GM18907 (cell line): ENCODE measurements around the gene SOS2.
"Not testable (repeated sequence)": the region's sequence is repeated elsewhere in the genome, so short reads cannot be mapped to it uniquely, and the experiment has no call there.

Source experiments
- ATAC-seq: cut with Tn5 transposase; IDR thresholded peaks from one replicate; pipeline ENCODE4 v1.9.1; 2021; ENCODE audit warnings: mild to moderate bottlenecking, moderate library complexity; ENCODE audit not compliant: unreplicated experiment

Gene SOS2

DNA sequence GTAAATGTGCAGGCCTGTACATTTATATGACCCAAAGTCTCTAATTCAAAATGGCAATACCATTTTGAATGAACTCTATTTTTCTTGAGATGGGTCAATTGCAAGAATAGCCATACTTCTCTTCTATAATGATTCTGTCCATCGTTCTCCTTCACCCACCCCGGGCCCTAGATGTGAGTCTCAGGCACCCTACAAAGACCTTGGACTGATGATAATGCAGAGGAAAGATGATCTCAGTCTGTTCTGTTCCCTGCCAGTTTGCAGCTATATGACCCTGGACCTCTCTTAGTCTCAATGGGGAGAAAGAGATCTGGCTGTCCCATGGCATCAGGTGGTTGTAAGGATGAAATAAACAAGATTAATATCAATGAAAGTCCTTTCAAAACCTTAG, 145.1 kb downstream of the SOS2 start:
- ATAC-seq = no peak

GRCh38 chr14:50085570-50086320, 145.6 kb downstream of the SOS2 start:
- ATAC-seq = peak; percentile 48

DNA sequence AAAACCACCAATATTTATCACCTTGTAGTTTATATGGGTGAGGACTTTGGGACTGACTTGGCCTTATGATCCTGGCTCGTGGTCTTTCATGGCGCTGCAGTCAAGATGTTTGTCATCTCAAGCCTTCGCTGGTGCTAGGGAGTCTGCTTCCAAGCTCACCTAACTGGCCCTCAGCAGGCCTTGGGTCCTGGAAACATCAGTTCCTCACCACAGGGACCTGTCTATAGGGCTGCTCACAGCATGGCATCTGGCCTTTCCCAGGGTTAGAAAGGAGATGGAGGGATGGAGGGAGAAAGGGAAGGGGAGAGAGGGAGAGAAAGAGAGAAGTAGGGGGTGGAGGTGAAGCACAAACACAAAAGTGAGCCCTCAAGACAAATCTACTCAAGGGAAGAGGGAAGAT, 146.7 kb downstream of the SOS2 start:
- ATAC-seq = no peak

GRCh38 chr14:50083467-50084337, 147.7 kb downstream of the SOS2 start:
- peak; percentile 44 for ATAC-seq

DNA sequence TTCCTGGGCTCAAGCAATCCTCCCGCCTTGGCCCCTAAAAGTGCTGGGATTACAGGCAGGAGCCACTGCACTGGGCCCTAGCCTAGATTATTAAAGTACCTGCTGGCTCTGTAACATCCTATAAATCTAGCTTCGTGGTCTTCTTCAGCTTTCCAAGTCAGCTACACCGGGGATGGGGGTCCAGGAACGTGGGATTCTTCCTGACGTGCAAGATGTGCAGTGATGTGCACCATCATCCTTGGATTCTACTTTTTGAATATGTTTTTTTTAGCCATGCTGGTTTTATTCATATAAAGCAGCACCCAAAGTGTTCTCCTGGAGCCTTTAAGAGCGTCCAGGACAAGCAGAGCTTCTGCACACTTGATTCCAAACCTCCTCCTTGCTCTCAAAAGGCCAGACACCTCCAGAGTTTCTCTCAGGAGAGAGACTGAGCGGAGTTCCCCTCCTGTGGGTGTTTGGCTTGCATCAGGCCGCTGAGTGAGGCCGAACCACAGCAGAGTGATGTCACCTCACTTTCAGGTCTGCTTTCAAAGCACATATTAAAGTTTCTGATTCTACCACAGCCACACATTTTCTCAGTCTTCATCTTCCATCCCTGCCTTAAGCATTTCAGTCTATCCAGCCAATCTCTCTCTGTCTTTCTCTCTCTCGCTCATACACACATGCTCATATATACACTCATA, 148.5 kb downstream of the SOS2 start:
- peak; percentile 71 for ATAC-seq

DNA sequence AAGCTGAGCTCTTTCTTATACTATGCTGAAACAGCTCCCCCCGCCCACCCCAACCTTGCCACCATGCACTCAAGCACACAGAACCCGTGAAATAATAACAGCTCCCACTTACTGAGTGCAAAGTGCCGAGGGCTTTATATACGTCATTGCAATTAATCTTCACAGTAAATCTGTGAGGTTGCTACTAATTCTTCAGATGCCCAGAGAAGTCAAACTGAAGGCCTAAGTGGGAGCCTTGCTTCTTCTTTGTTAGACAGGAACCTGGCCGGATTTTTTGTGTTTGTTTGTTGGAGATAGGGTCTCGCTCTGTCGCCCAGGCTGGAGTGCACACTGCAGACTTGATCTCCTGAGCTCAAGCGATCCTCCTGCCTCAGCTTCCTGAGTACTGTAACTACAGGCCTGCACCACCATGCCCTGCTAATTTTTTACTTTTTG, 149.1 kb downstream of the SOS2 start:
- no peak for ATAC-seq

DNA sequence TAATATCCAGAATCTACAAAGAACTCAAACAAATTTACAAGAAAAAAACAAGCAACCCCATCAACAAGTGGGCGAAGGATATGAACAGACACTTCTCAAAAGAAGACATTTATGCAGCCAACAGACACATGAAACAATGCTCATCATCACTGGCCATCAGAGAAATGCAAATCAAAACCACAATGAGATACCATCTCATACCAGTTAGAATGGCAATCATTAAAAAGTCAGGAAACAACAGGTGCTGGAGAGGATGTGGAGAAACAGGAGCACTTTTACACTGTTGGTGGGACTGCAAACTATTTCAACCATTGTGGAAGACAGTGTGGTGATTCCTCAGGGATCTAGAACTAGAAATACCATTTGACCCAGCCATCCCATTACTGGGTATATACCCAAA, 152.3 kb downstream of the SOS2 start:
- ATAC-seq = not testable (repeated sequence)

DNA sequence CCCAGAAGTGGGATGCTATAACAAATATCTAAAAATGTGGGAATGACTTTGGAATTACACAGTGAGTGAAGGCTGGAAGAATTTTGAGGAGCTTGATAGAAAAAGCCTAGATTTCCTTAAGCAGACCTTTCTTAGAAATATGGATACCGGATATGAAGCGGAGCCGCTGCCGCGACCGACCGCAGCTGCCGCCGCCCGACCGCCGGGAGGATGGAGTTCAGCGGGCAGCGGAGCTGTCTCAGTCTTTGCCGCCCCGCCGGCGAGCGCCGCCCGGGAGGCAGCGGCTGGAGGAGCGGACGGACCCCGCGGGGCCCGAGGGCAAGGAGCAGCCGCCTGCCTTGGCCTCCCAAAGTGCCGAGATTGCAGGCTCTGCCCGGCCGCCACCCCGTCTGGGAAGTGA, 157.7 kb downstream of the SOS2 start:
- not testable (repeated sequence) for ATAC-seq

GRCh38 chr14:50072395-50072794, 159.0 kb downstream of the SOS2 start:
- no peak for ATAC-seq

- peak; percentile 48 for ATAC-seq
Observed at GRCh38 chr14:50070840-50071548, 160.4 kb downstream of the SOS2 start.

GRCh38 chr14:50070230-50070629, 161.1 kb downstream of the SOS2 start:
- no peak for ATAC-seq

DNA sequence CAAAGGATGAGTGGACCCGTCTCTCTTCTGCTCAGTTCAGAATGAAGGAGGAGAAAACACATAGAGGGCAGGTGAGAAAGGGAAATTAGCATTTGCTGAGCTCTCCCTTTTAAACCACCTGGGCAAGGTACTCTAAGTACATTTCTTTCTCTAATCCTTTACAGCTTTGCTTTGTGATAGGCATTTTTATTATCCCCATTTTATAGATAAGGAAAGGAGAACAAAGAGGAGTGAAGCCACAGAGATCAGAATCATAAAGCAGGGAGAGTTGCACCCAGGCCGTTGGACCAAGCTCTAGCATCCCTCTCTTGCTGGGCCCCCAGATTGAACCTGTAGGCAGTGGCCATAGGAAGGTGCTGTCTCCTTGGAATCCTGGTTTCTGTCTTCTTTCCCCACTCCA, 162.1 kb downstream of the SOS2 start:
- ATAC-seq = no peak

GRCh38 chr14:50068496-50068895, 162.9 kb downstream of the SOS2 start:
- ATAC-seq = no peak

DNA sequence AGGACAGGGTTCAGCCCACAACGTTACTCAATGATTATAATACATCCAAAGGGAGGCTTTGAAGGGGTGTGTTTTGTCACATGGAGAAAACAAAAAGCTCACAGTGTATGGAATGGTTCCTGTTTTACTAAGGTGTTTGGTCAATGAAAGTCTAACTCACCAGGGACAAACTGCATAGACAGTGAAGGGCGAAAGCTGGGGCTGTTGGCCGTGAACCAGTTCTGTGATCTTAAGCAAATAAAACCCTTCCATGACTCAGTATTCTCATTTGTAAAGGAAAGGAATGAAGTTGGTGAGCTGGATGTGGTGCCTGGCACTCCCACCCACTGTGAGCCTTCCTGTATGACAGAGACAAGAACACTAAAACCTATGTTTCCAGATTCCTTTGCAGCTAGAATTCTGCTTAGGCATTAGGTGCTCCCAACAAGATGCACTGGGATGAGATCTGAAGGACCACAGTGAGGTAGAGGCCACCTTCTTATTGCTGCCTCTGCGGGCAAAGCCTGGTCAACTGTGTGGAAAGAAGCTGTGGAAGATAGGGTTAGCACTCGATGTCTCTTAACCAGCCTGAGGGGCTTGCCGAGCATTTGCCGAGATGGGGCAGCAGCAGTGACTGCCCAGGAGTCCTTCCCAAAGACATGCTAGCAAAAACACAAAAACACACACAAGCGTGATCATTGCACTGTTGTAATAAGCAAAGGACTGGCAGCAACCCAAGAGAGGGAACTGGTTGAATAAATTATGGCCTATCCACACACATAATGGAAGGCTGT, 163.5 kb downstream of the SOS2 start:
- ATAC-seq = no peak
